Activated CD8-positive, alpha-beta T cell treated with anti-CD3 and anti-CD28 coated beads for 36 hours (primary cell): ENCODE data around the gene FFAR2. TPM values are rescaled to one million over a fixed set of nuclear protein-coding genes. Genes with fewer than 3 reads are reported as not detected.
"Not testable (repeated sequence)": the region's sequence is repeated elsewhere in the genome, so short reads cannot be mapped to it uniquely, and the experiment has no call there.

Source experiments
- ATAC-seq: fragments of 200-7000 bp; cut with Tn5 transposase; one replicate; pipeline ENCODE4 v1.10.0; 2021; ENCODE audit warnings: mild to moderate bottlenecking, moderate library complexity
- CTCF ChIA-PET: fragments of 350-600 bp; sonication (Branson Sonifier 250); formaldehyde crosslinking; loops from one replicate; lab custom pipeline; 2021; ENCODE audit warnings: antibody characterized with exemption; lab: Charles Lee
- POLR2A ChIA-PET: fragments of 350-600 bp; sonication (Branson Sonifier 250); formaldehyde crosslinking; loops from one replicate; lab custom pipeline; 2021; ENCODE audit warnings: antibody characterized with exemption; lab: Charles Lee
- DNase-seq: peaks from one replicate; pipeline ENCODE4 v3.0.0-alpha.2; 2020
- H3K27ac Mint-ChIP-seq: one replicate; pipeline ENCODE4 v1.8.0; 2021; ENCODE audit warnings: mild to moderate bottlenecking, mixed read lengths
- H3K27me3 Mint-ChIP-seq: one replicate; pipeline ENCODE4 v1.8.0; 2021; ENCODE audit warnings: mixed read lengths
- H3K36me3 Mint-ChIP-seq: one replicate; pipeline ENCODE4 v1.8.0; 2021; ENCODE audit warnings: low read depth, mixed read lengths
- H3K4me1 Mint-ChIP-seq: one replicate; pipeline ENCODE4 v1.8.0; 2021; ENCODE audit warnings: low read depth, mixed read lengths
- H3K4me3 Mint-ChIP-seq: one replicate; pipeline ENCODE4 v1.8.0; 2021; ENCODE audit warnings: mild to moderate bottlenecking, moderate library complexity, mixed read lengths
- H3K9me3 Mint-ChIP-seq: one replicate; pipeline ENCODE4 v1.8.0; 2021; ENCODE audit warnings: mixed read lengths
- intact Hi-C: fragments of 100-400 bp; cut with micrococcal nuclease; formaldehyde crosslinking; loops from one replicate; pipeline ENCODE4 v1.10.0; 2022
- total RNA-seq, 2 experiments: library from RNA; stranded (reverse); gene quantifications; one replicate each; pipeline ENCODE4 v1.2.3, GENCODE V29; 2021
- TF ChIP-seq, protein P1 (sequence below): fragments of 200-600 bp; IDR thresholded peaks from one replicate; pipeline ENCODE4 v1.8.0; 2022; ENCODE audit warnings: antibody characterized with exemption, mild to moderate bottlenecking

FFAR2 gene
- total RNA-seq, 2 experiments from 2014 or later, result not detected

DNA sequence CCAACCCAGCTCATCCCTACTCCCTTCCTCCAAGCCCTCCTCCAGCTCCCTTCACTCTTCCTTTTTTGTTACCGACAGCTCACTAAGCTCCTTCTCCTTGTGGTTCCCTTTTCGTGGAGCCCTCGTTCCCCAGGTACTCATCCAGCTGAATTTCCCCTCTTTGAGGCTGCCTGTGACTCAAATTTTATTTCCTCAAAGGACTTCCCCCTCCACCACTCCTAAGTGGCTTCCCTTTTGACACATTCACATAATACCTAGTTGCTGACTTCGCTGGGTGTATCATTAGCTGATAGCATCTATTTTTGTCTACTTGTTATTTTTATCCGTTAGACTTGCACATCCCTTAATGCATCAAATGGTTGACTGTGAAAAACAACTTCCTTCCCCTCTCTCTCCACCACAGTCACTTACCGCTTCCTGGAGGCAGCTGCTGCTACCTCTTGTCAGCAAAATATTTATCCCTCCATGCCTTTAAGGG lies 14.5 kb downstream of the FFAR2 start:
- ChIA-PET POLR2A (interaction anchor here (0.6 to 0.8 kb wide), 2 partner anchors 118 to 130 kb away, joined by 3 to 4 read pairs; no protein-coding TSS in a partner anchor), CTCF (interaction anchor here (0.7 to 3.5 kb wide), 8 partner anchors 28 to 375 kb away, joined by 3 to 17 read pairs (median 4); no protein-coding TSS in a partner anchor)
- Mint-ChIP-seq H3K9me3 (no peaks in the 10 kb centered on the region), H3K27ac (peak overlapping the region; percentile 82), H3K4me1 (peaks cover 24% of the 10 kb centered on the region), H3K4me3 (peak overlapping the region; percentile 13), H3K27me3 (no peaks in the 10 kb centered on the region), H3K36me3 (no peaks in the 10 kb centered on the region)
- TF ChIP-seq, protein P1, sequence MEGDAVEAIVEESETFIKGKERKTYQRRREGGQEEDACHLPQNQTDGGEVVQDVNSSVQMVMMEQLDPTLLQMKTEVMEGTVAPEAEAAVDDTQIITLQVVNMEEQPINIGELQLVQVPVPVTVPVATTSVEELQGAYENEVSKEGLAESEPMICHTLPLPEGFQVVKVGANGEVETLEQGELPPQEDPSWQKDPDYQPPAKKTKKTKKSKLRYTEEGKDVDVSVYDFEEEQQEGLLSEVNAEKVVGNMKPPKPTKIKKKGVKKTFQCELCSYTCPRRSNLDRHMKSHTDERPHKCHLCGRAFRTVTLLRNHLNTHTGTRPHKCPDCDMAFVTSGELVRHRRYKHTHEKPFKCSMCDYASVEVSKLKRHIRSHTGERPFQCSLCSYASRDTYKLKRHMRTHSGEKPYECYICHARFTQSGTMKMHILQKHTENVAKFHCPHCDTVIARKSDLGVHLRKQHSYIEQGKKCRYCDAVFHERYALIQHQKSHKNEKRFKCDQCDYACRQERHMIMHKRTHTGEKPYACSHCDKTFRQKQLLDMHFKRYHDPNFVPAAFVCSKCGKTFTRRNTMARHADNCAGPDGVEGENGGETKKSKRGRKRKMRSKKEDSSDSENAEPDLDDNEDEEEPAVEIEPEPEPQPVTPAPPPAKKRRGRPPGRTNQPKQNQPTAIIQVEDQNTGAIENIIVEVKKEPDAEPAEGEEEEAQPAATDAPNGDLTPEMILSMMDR, result no peak
- peak; percentile 64 for DNase-seq
- intact Hi-C loops, result no loop called here
- ATAC-seq, result peak; percentile 91

DNA sequence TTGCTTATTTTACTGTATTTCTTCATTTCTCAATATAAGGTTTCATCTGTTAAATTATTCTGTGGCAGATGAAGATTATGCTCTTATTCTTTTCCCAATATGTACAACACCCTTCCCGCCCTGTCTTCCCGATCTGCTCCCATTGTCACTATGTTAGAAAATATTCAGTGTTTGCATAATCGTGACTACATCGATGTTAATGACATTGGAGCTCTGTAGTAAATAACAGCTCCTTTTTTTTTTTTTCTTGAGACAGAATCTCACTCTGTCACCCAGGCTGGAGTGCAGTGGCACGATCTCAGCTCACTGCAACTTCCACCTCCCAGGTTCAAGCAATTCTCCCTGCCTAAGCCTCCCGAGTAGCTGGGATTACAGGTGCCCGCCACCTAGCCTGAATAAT lies 14.9 kb downstream of the FFAR2 start:
- DNase-seq, H3K9me3 Mint-ChIP-seq, H3K36me3 Mint-ChIP-seq, H3K4me3 Mint-ChIP-seq, H3K27me3 Mint-ChIP-seq, intact Hi-C loops: not testable (repeated sequence)
- Mint-ChIP-seq H3K27ac (peak overlapping the region; percentile 82), H3K4me1 (peaks cover 24% of the 10 kb centered on the region)
- ChIA-PET CTCF (interaction anchor here (0.7 to 3.5 kb wide), 8 partner anchors 29 to 376 kb away, joined by 3 to 17 read pairs (median 4); no protein-coding TSS in a partner anchor), POLR2A (interaction anchor here (0.8 kb wide), 1 partner anchor 119 kb away, joined by 3 read pairs; no protein-coding TSS in a partner anchor)
- ATAC-seq, result peak; percentile 20

DNA sequence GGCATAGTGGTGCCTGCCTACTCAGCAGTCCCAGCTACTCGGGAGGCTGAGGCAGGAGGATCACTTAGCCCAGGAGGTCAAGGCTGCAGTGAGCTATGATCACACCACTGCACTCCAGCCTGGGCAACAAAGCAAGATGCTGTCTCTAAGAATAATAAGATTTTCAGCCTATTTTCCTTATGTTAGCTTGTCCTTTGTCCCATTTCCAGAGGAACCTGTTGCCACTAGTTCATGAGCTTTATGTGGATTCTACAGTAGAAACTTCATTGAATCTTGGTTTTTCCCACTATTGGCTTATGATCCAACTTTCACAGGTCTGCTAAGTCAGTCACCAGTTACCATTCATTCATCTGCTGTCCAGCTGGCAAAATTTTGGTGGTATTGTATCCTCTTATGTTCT lies 18.2 kb downstream of the FFAR2 start:
- DNase-seq, result no peak
- no peak overlapping the region for H3K27ac Mint-ChIP-seq
- CTCF ChIA-PET, result interaction anchor here (0.7 to 1.1 kb wide), 4 partner anchors 29 to 404 kb away, joined by 3 to 4 read pairs (median 4); partner anchors contain the start of gene FFAR3
- ATAC-seq, result no peak
- POLR2A ChIA-PET, result interaction anchor here (0.7 kb wide), 1 partner anchor 120 kb away, joined by 3 read pairs; no protein-coding TSS in a partner anchor
- H3K4me3 Mint-ChIP-seq, result no peak overlapping the region
- TF ChIP-seq, protein P1, result no peak
- H3K9me3 Mint-ChIP-seq, result no peaks in the 10 kb centered on the region
- peaks cover 21% of the 10 kb centered on the region for H3K4me1 Mint-ChIP-seq
- H3K27me3 Mint-ChIP-seq, result no peaks in the 10 kb centered on the region
- intact Hi-C loops, result no loop called here
- no peaks in the 10 kb centered on the region for H3K36me3 Mint-ChIP-seq

DNA sequence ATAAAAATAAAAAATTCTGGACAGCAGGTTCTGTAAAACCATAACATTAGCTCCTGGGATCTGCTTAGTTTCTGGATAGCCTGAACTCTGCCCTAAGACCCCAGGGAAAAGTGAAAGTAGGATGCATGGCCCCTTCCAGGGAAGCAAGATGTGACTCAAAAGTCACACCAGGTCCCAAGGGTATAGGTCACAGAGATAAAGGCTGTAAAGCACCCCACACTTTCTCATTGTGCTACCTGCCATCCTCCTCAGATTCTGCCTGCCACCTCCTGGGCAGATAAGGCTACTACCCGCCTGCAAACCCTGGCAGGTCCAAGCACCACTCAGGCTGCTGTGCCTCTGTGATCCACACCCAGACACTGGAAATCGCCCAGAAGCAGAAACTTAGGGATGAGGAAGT lies 20.6 kb downstream of the FFAR2 start:
- Mint-ChIP-seq H3K27ac (no peak overlapping the region), H3K27me3 (no peaks in the 10 kb centered on the region), H3K9me3 (no peaks in the 10 kb centered on the region), H3K4me3 (no peak overlapping the region), H3K36me3 (no peaks in the 10 kb centered on the region), H3K4me1 (peaks cover 7% of the 10 kb centered on the region)
- ChIA-PET CTCF (interaction anchor here (0.8 to 3.9 kb wide), 17 partner anchors 9 to 327 kb away, joined by 3 to 42 read pairs (median 5); partner anchors contain the start of genes FFAR2 and FFAR3), POLR2A (interaction anchor here (0.8 kb wide), 1 partner anchor 113 kb away, joined by 3 read pairs; no protein-coding TSS in a partner anchor)
- DNase-seq (peak; percentile 77), ATAC-seq (peak; percentile 96)
- TF ChIP-seq, protein P1, result peak; percentile 73
- intact Hi-C loops, result loop anchor here (1.0 kb wide), 1 partner anchor 115 kb away; no protein-coding TSS in a partner anchor

DNA sequence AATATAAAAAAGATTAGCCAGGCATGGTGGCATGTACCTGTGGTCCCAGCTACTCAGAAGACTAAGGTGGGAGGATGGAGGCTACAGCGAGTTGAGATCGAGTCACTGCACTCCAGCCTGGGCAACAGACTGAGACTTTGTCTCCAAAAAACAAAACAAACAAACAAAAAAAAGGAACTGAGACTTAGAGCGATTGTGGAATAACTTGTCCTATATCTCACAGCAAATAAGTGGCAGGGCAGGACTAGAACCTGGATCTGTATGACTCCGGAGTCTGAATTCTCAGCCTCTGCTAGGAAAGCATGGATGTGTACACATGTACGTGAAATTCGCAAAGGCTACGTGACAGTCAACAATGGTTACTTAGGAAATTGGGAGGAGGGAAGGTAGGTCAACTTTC lies 22.1 kb downstream of the FFAR2 start:
- Mint-ChIP-seq H3K9me3 (no peaks in the 10 kb centered on the region), H3K4me1 (peaks cover 3% of the 10 kb centered on the region), H3K27ac (no peak overlapping the region), H3K36me3 (no peaks in the 10 kb centered on the region), H3K4me3 (no peak overlapping the region), H3K27me3 (no peaks in the 10 kb centered on the region)
- intact Hi-C loops, result no loop called here
- DNase-seq (no peak), ATAC-seq (no peak)
- ChIA-PET CTCF (interaction anchor here (1.2 to 3.9 kb wide), 4 partner anchors 17 to 117 kb away, joined by 3 to 42 read pairs (median 8); no protein-coding TSS in a partner anchor), POLR2A (no interaction called here)
- TF ChIP-seq, protein P1, result no peak

DNA sequence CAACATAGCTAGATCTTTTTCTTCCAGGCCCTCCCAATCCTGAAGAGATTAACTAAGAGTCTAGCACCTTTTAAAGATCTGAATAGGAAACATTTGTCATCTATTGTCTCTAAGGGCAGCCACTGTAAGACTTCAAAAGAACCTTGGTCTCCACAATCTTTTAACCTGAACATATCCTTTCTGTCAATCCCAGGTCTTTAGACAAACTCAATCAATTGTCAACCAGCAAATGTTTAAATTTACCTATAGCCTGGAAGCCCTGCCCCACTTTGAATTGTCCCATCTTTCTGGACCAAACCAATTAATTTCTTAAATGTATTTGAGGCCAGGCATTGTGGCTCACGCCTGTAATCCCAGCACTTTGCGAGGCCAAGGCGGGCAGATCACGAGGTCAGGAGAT lies 23.0 kb downstream of the FFAR2 start:
- not testable (repeated sequence) for H3K27ac Mint-ChIP-seq

More for the DNA sequence above, 23.0 kb downstream of the FFAR2 start:
- H3K36me3 Mint-ChIP-seq, intact Hi-C loops, H3K27me3 Mint-ChIP-seq, ATAC-seq, H3K9me3 Mint-ChIP-seq, DNase-seq, H3K4me1 Mint-ChIP-seq, H3K4me3 Mint-ChIP-seq, POLR2A ChIA-PET: not testable (repeated sequence)
- CTCF ChIA-PET, result interaction anchor here (1.0 to 3.9 kb wide), 5 partner anchors 16 to 118 kb away, joined by 3 to 42 read pairs (median 3); no protein-coding TSS in a partner anchor
